Measurements from ENCODE around the gene SLC26A1. TPM values are rescaled to one million over a fixed set of nuclear protein-coding genes. Genes with fewer than 3 reads are reported as not detected.

Gene SLC26A1
- total RNA-seq, 1 donor from 2014 or later: not detected

GRCh38 chr4:1002631-1003251 lies 9.5 kb upstream of the SLC26A1 start:
- H3K9me3 ChIP-seq (ENCODE audit: low read depth): no peaks in the 10 kb centered on the region
- peak; percentile 93 for TF ChIP-seq EZH2phosphoT487 (IDR thresholded peaks at IDR 0.05)
- TF ChIP-seq EZH2 (IDR thresholded peaks at IDR 0.05): peak; percentile 99
- no peak for TF ChIP-seq CTCF (IDR thresholded peaks at IDR 0.05)
- H2AFZ ChIP-seq (replicated peaks): peak overlapping the region; percentile 82
- H3K27ac ChIP-seq: no peak overlapping the region
- peaks cover 10% of the 10 kb centered on the region for H3K9me3 Mint-ChIP-seq
- H3K36me3 Mint-ChIP-seq: peaks cover 4% of the 10 kb centered on the region
- H3K36me3 ChIP-seq: no peaks in the 10 kb centered on the region
- peaks cover 6% of the 10 kb centered on the region for H3K4me1 Mint-ChIP-seq
- H3K4me1 ChIP-seq: peaks cover 6% of the 10 kb centered on the region
- H3K79me2 ChIP-seq (ENCODE audit: low read depth): no peaks in the 10 kb centered on the region
- no peaks in the 10 kb centered on the region for H3F3A ChIP-seq (ENCODE audit: low read depth)
- H3K27me3 ChIP-seq: peaks cover 100% of the 10 kb centered on the region
- no peak overlapping the region for H3K27ac Mint-ChIP-seq
- H3K4me3 ChIP-seq: peak overlapping the region; percentile 40
- peaks cover 60% of the 10 kb centered on the region for H3K27me3 Mint-ChIP-seq (ENCODE audit: insufficient read depth, low read depth)
- peak; percentile 68 for DNase-seq (ENCODE audit: low spot score)
- H3K4me3 Mint-ChIP-seq: no peak overlapping the region
- H3K4me2 ChIP-seq: peak overlapping the region; percentile 72
- peaks cover 34% of the 10 kb centered on the region for H4K20me1 ChIP-seq (ENCODE audit: low read depth)
- H3K9ac ChIP-seq: no peak overlapping the region

- Histone ChIP-seq H3K4me3 (peak overlapping the region; percentile 40), H3K27me3 (peaks cover 100% of the 10 kb centered on the region), H3K36me3 (no peaks in the 10 kb centered on the region), H3K4me1 (peaks cover 9% of the 10 kb centered on the region), H3K27ac (no peak overlapping the region), H3K9ac (no peak overlapping the region), H3F3A (ENCODE audit: low read depth) (no peaks in the 10 kb centered on the region), H3K9me3 (ENCODE audit: low read depth) (no peaks in the 10 kb centered on the region), H3K79me2 (ENCODE audit: low read depth) (no peaks in the 10 kb centered on the region), H4K20me1 (ENCODE audit: low read depth) (peaks cover 36% of the 10 kb centered on the region), H2AFZ (replicated peaks) (no peak overlapping the region), H3K4me2 (peak overlapping the region; percentile 72)
- no peak overlapping the region for H3K27ac Mint-ChIP-seq
- H3K4me1 Mint-ChIP-seq: peaks cover 6% of the 10 kb centered on the region
- DNase-seq (ENCODE audit: low spot score): peak; percentile 59
- peak overlapping the region; percentile 65 for H3K4me3 Mint-ChIP-seq
- peaks cover 4% of the 10 kb centered on the region for H3K36me3 Mint-ChIP-seq
- H3K9me3 Mint-ChIP-seq: peaks cover 10% of the 10 kb centered on the region
- TF ChIP-seq EZH2phosphoT487 (IDR thresholded peaks at IDR 0.05) (peak; percentile 98), CTCF (IDR thresholded peaks at IDR 0.05) (no peak), EZH2 (IDR thresholded peaks at IDR 0.05) (peak; percentile 100)
- peaks cover 56% of the 10 kb centered on the region for H3K27me3 Mint-ChIP-seq (ENCODE audit: insufficient read depth, low read depth)
These were observed 9.0 kb upstream of the SLC26A1 start for GRCh38 chr4:1002131-1002630.

- H3K27ac Mint-ChIP-seq: no peak overlapping the region
- peaks cover 9% of the 10 kb centered on the region for H3K4me1 Mint-ChIP-seq
- no peak overlapping the region for H3K9ac ChIP-seq
- no peak overlapping the region for H2AFZ ChIP-seq (replicated peaks)
- no peak overlapping the region for H3K4me3 ChIP-seq
- H3K79me2 ChIP-seq (ENCODE audit: low read depth): no peaks in the 10 kb centered on the region
- no peak for TF ChIP-seq CTCF (IDR thresholded peaks at IDR 0.05)
- TF ChIP-seq EZH2phosphoT487 (IDR thresholded peaks at IDR 0.05): no peak
- no peak for TF ChIP-seq EZH2 (IDR thresholded peaks at IDR 0.05)
- peaks cover 55% of the 10 kb centered on the region for H3K27me3 Mint-ChIP-seq (ENCODE audit: insufficient read depth, low read depth)
- peaks cover 100% of the 10 kb centered on the region for H3K27me3 ChIP-seq
- no peaks in the 10 kb centered on the region for H3K36me3 ChIP-seq
- H4K20me1 ChIP-seq (ENCODE audit: low read depth): peaks cover 40% of the 10 kb centered on the region
- peaks cover 6% of the 10 kb centered on the region for H3K9me3 Mint-ChIP-seq
- peaks cover 9% of the 10 kb centered on the region for H3K4me1 ChIP-seq
- H3K27ac ChIP-seq: no peak overlapping the region
- H3K36me3 Mint-ChIP-seq: peaks cover 2% of the 10 kb centered on the region
- DNase-seq (ENCODE audit: low spot score): no peak
- H3K4me3 Mint-ChIP-seq: peak overlapping the region; percentile 64
- no peaks in the 10 kb centered on the region for H3F3A ChIP-seq (ENCODE audit: low read depth)
- no peaks in the 10 kb centered on the region for H3K9me3 ChIP-seq (ENCODE audit: low read depth)
- peak overlapping the region; percentile 72 for H3K4me2 ChIP-seq
These were observed 8.4 kb upstream of the SLC26A1 start for GRCh38 chr4:1001561-1002130.
